Right lobe of liver (tissue), 6 donors: ENCODE measurements around the gene MBOAT1. TPM values are rescaled to one million over a fixed set of nuclear protein-coding genes. Genes with fewer than 3 reads are reported as not detected.

Experiments used
- ATAC-seq, 4 donors: fragments of 200-7000 bp; cut with Tn5 transposase; one replicate each; pipeline ENCODE4 v1.9.1; 2020; ENCODE audit warnings: mild to moderate bottlenecking in 4 of 4, moderate library complexity in 4 of 4
- DNase-seq, 3 donors: peaks; one replicate each; pipeline ENCODE4 v3.0.0-alpha.2; 2020
- H3K27ac ChIP-seq, 3 donors: fragments of 200-600 bp; one replicate each; pipeline ENCODE4 v1.8.0; 2022
- H3K27me3 ChIP-seq, 2 donors: fragments of 200-600 bp; one replicate each; pipeline ENCODE4 v1.8.0; 2022
- H3K36me3 ChIP-seq, 4 donors: fragments of 200-600 bp; sonication (generic) in 1 of 4; one replicate each; pipeline versions ENCODE4 v1.5.1 to v1.8.0; 2017 to 2022; ENCODE audit warnings: control low read depth in 1 of 4
- H3K4me1 ChIP-seq, 4 donors: fragments of 200-600 bp; sonication (generic) in 1 of 4; one replicate each; pipeline versions ENCODE4 v1.5.1 to v1.8.0; 2017 to 2022; ENCODE audit warnings: control low read depth in 1 of 4
- H3K4me3 ChIP-seq, 3 donors: fragments of 200-600 bp; one replicate each; pipeline ENCODE4 v1.8.0; 2022
- H3K9me3 ChIP-seq, 4 donors: fragments of 200-600 bp; sonication (generic) in 1 of 4; one replicate each; pipeline versions ENCODE4 v1.5.1 to v1.8.0; 2017 to 2022; ENCODE audit warnings: control low read depth in 1 of 4
- CTCF ChIP-seq, 4 donors: fragments of 200-600 bp in 3 of 4; fragments of 450-650 bp in 1 of 4; IDR thresholded peaks; one replicate each; pipeline versions ENCODE4 v1.5.1 to v1.8.0; 2016 to 2022; ENCODE audit warnings: antibody characterized with exemption in 4 of 4, mild to moderate bottlenecking in 2 of 4
- POLR2A ChIP-seq: fragments of 450-650 bp; IDR thresholded peaks from one replicate; pipeline ENCODE4 v1.6.1; 2017; ENCODE audit warnings: antibody characterized with exemption, mild to moderate bottlenecking
- WGBS: methylation state at CpG from one replicate; pipeline ENCODE4 v1.1.6; 2018; ENCODE audit warnings: low coverage, low lambda C conversion rate; ENCODE audit not compliant: insufficient coverage; ENCODE audit errors: missing lambda C conversion rate; 5-methylcytosine and 5-hydroxymethylcytosine counted together
- intact Hi-C, 2 donors: fragments of 100-400 bp; cut with DNase I; formaldehyde crosslinking; loops; one replicate each; pipeline versions ENCODE4 v1.11.2 to v1.14.1; 2022
- total RNA-seq, 6 experiments: library from RNA; depleted of rRNA in 2 of 6; stranded (reverse); fragments of >200 nt in 2 of 6; fragmentation: NEBNext Ultra II Directional in 3 of 6; extraction: Animal tissue kit (Norgen Biotek cat#: 25700) in 3 of 6; gene quantifications; one replicate each; pipeline versions ENCODE4 v1.1.0 to v1.2.4, GENCODE V29; 2016 to 2023
- donor health status: DM: no; HTN: yes; CAD: no.
- donor health status: DM: no; HTN: no; CAD: no.
- donor health status: DM: no; HTN: no; CAD: no.
- donor health status: DM: no; HTN: yes; CAD: no.
- donor health status: DM: no; HTN: yes; CAD: no.

The MBOAT1 gene
- total RNA-seq, 6 experiments from 2014 or later: 3.6 to 10.0 (median 5.9) TPM

- Histone ChIP-seq H3K36me3 (no peaks in the 10 kb centered on the region), H3K9me3 (no peaks in the 10 kb centered on the region), H3K4me1 (no peaks in the 10 kb centered on the region), H3K4me3 (no peak overlapping the region), H3K27me3 (no peaks in the 10 kb centered on the region), H3K27ac (no peak overlapping the region)
- ATAC-seq: no peak
- TF ChIP-seq CTCF (IDR thresholded peaks at IDR 0.05): no peak
- TF ChIP-seq POLR2A: no peak
- intact Hi-C loops: no loop called here
- 79% methylated on average over 4 of the region's 4 CpGs for WGBS
- DNase-seq: no peak
Observed at GRCh38 chr6:20230401-20231119, 18.3 kb upstream of the MBOAT1 start.

- TF ChIP-seq POLR2A: no peak
- TF ChIP-seq CTCF (IDR thresholded peaks at IDR 0.05): no peak
- WGBS: 90% methylated on average over 3 of the region's 4 CpGs
- H3K4me1 ChIP-seq: no peaks in the 10 kb centered on the region
- intact Hi-C loops: no loop called here
- H3K36me3 ChIP-seq: no peaks in the 10 kb centered on the region
- DNase-seq: no peak
- ATAC-seq: no peak
- no peak overlapping the region for H3K27ac ChIP-seq
- no peak overlapping the region for H3K4me3 ChIP-seq
- H3K9me3 ChIP-seq: no peaks in the 10 kb centered on the region
- H3K27me3 ChIP-seq: no peaks in the 10 kb centered on the region
Observed at GRCh38 chr6:20229881-20230280, 17.6 kb upstream of the MBOAT1 start.

- Histone ChIP-seq H3K27ac (no peak overlapping the region), H3K4me3 (no peak overlapping the region), H3K4me1 (no peaks in the 10 kb centered on the region), H3K9me3 (no peaks in the 10 kb centered on the region), H3K36me3 (no peaks in the 10 kb centered on the region), H3K27me3 (no peaks in the 10 kb centered on the region)
- DNase-seq: no peak
- 80% methylated on average over 2 of the region's 2 CpGs for WGBS
- no peak for ATAC-seq
- no peak for TF ChIP-seq POLR2A
- intact Hi-C loops: no loop called here
Observed at GRCh38 chr6:20227350-20227749, 15.1 kb upstream of the MBOAT1 start.

DNA sequence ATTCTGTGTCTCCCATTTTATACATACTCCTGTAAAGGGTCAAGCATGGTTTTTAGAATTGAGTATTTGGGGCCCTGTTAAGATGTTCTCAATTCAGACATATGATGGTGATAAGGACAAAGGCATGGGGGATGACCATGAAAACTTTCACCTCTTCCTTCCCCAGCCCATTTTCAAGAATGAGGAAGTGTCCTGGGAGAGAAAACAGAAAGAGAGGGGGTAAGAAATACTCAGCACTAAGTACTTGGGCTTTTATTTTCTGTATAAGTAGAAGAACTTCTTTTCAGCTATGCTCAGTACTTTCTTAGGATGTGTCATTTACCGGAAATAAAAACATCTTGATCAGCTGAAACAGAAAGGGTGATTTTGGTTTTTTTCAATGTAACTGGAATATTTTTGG is 10.9 kb upstream of the MBOAT1 start:
- no peak for DNase-seq
- TF ChIP-seq CTCF (IDR thresholded peaks at IDR 0.05) (no peak), POLR2A (no peak)
- WGBS: 64% methylated on average over 1 of the region's 1 CpG
- H3K27ac ChIP-seq: no peak overlapping the region
- H3K9me3 ChIP-seq: no peaks in the 10 kb centered on the region
- H3K4me3 ChIP-seq: no peak overlapping the region
- ATAC-seq: peak in 2 of 4 donors; percentile 24 to 48
- no peaks in the 10 kb centered on the region for H3K4me1 ChIP-seq
- H3K36me3 ChIP-seq: no peaks in the 10 kb centered on the region
- intact Hi-C loops: no loop called here
- no peaks in the 10 kb centered on the region for H3K27me3 ChIP-seq

- intact Hi-C loops: no loop called here
- H3K36me3 ChIP-seq: no peaks in the 10 kb centered on the region
- WGBS: 83% methylated on average over 3 of the region's 3 CpGs
- no peaks in the 10 kb centered on the region for H3K27me3 ChIP-seq
- no peak overlapping the region for H3K4me3 ChIP-seq
- no peaks in the 10 kb centered on the region for H3K9me3 ChIP-seq
- TF ChIP-seq CTCF (IDR thresholded peaks at IDR 0.05) (no peak), POLR2A (no peak)
- DNase-seq (no peak), ATAC-seq (no peak)
- no peak overlapping the region for H3K27ac ChIP-seq
- H3K4me1 ChIP-seq: no peaks in the 10 kb centered on the region
Observed at GRCh38 chr6:20221421-20221820, 9.2 kb upstream of the MBOAT1 start.
